HepG2 (cell line): Measurements from ENCODE around the gene RHOT2. TPM values are rescaled to one million over a fixed set of nuclear protein-coding genes. Genes with fewer than 3 reads are reported as not detected.

ENCODE experiments used
- AGO2 ChIP-seq: fragments of 200-400 bp; formaldehyde crosslinking; optimal IDR thresholded peaks from 2 replicates; pipeline ENCODE3; 2017; ENCODE audit warnings: mild to moderate bottlenecking, low read depth, low read length, moderate library complexity
- DNMT1 ChIP-seq: sonication (generic); formaldehyde crosslinking; IDR thresholded peaks from 2 replicates; pipeline ENCODE4 v1.5.1; 2020; ENCODE audit warnings: mild to moderate bottlenecking, missing genetic modification reagents
- ETS1 ChIP-seq: sonication (generic); formaldehyde crosslinking; IDR thresholded peaks from 2 replicates; pipeline ENCODE4 v1.4.0; 2020; ENCODE audit warnings: missing genetic modification reagents
- GATAD1 ChIP-seq: IDR thresholded peaks from 2 replicates; pipeline ENCODE4 v1.6.1; 2016; ENCODE audit warnings: missing genetic modification reagents, missing compliant biosample characterization
- GZF1 ChIP-seq: sonication (generic); formaldehyde crosslinking; IDR thresholded peaks from 2 replicates; pipeline ENCODE4 v1.5.1; 2020; ENCODE audit warnings: mild to moderate bottlenecking, missing genetic modification reagents
- HDAC2 ChIP-seq: sonication (generic); formaldehyde crosslinking; IDR thresholded peaks from 2 replicates; pipeline ENCODE4 v1.4.0; 2020; ENCODE audit warnings: missing genetic modification reagents
- HOXA3 ChIP-seq: sonication (generic); formaldehyde crosslinking; IDR thresholded peaks from 2 replicates; pipeline ENCODE4 v1.5.0; 2020; ENCODE audit warnings: missing genetic modification reagents
- NCOA2 ChIP-seq: sonication (generic); formaldehyde crosslinking; IDR thresholded peaks from 2 replicates; pipeline ENCODE4 v1.8.0; 2022; ENCODE audit warnings: inconsistent platforms
- RBM39 ChIP-seq: fragments of 200-400 bp; formaldehyde crosslinking; IDR thresholded peaks from one replicate; pipeline ENCODE4 v1.6.1; 2018; ENCODE audit warnings: antibody characterized with exemption, mild to moderate bottlenecking, low read depth, low read length; ENCODE audit not compliant: poor library complexity, severe bottlenecking
- SALL1 ChIP-seq: sonication (generic); formaldehyde crosslinking; IDR thresholded peaks from 2 replicates; pipeline ENCODE4 v1.8.0; 2022; ENCODE audit warnings: mild to moderate bottlenecking, missing genetic modification reagents
- SOX6 ChIP-seq, 2 experiments: fragments of 450-650 bp in 1 of 2; sonication (generic) in 1 of 2; formaldehyde crosslinking in 1 of 2; IDR thresholded peaks; 2 replicates each; pipeline versions ENCODE4 v1.4.0 to v1.6.1; 2017 to 2020; ENCODE audit warnings: antibody characterized with exemption in 1 of 2, mild to moderate bottlenecking in 1 of 2, missing genetic modification reagents in 1 of 2
- ZBTB7B ChIP-seq: sonication (generic); formaldehyde crosslinking; IDR thresholded peaks from 2 replicates; pipeline ENCODE4 v1.4.0; 2020; ENCODE audit warnings: missing genetic modification reagents
- ZC3H13 ChIP-seq: sonication (generic); formaldehyde crosslinking; IDR thresholded peaks from 2 replicates; pipeline ENCODE4 v1.8.1; 2023; ENCODE audit warnings: mild to moderate bottlenecking, missing genetic modification reagents, moderate library complexity
- ZNF138 ChIP-seq: sonication (generic); formaldehyde crosslinking; IDR thresholded peaks from 2 replicates; pipeline ENCODE4 v1.5.0; 2020; ENCODE audit warnings: mild to moderate bottlenecking, low read depth, missing genetic modification reagents
- ZNF253 ChIP-seq: sonication (generic); formaldehyde crosslinking; IDR thresholded peaks from 2 replicates; pipeline ENCODE4 v1.8.0; 2022; ENCODE audit warnings: mild to moderate bottlenecking, missing genetic modification reagents, borderline replicate concordance
- ZNF33B ChIP-seq: sonication (generic); formaldehyde crosslinking; IDR thresholded peaks from 2 replicates; pipeline ENCODE4 v1.5.1; 2020; ENCODE audit warnings: mild to moderate bottlenecking, missing genetic modification reagents
- ZNF350 ChIP-seq: sonication (generic); formaldehyde crosslinking; IDR thresholded peaks from 2 replicates; pipeline ENCODE4 v1.4.0; 2020; ENCODE audit warnings: mild to moderate bottlenecking, low read depth, missing genetic modification reagents, borderline replicate concordance
- ZNF354B ChIP-seq: sonication (generic); formaldehyde crosslinking; IDR thresholded peaks from 2 replicates; pipeline ENCODE4 v1.8.0; 2022; ENCODE audit warnings: mild to moderate bottlenecking, missing genetic modification reagents
- ZNF510 ChIP-seq: sonication (generic); formaldehyde crosslinking; IDR thresholded peaks from 2 replicates; pipeline ENCODE4 v1.4.0; 2020; ENCODE audit warnings: low read depth, mild to moderate bottlenecking, missing genetic modification reagents
- ZNF614 ChIP-seq: IDR thresholded peaks from 2 replicates; pipeline ENCODE4 v1.6.1; 2018; ENCODE audit warnings: missing biosample characterization, missing genetic modification reagents, inconsistent platforms, borderline replicate concordance
- ZNF670 ChIP-seq: sonication (generic); formaldehyde crosslinking; IDR thresholded peaks from 2 replicates; pipeline ENCODE4 v1.8.0; 2022; ENCODE audit warnings: mild to moderate bottlenecking, missing genetic modification reagents, borderline replicate concordance
- ZNF709 ChIP-seq: sonication (generic); formaldehyde crosslinking; IDR thresholded peaks from 2 replicates; pipeline ENCODE4 v1.5.0; 2020; ENCODE audit warnings: mild to moderate bottlenecking, missing genetic modification reagents
- ZNF761 ChIP-seq: sonication (generic); formaldehyde crosslinking; conservative IDR thresholded peaks from 2 replicates; pipeline ENCODE4 v1.4.0; 2020; ENCODE audit warnings: mild to moderate bottlenecking, missing genetic modification reagents
- ZNF777 ChIP-seq: sonication (generic); formaldehyde crosslinking; IDR thresholded peaks from 2 replicates; pipeline ENCODE4 v1.4.0; 2020; ENCODE audit warnings: missing genetic modification reagents
- polyA plus RNA-seq, 8 experiments: library from polyadenylated mRNA; depleted of rRNA in 3 of 8; stranded (reverse) in 7 of 8; unstranded in 1 of 8; fragments of >200 nt; fragmentation: Illumina TruSeq in 4 of 8; extraction: Trizol in 4 of 8; gene quantifications; 2 replicates each; pipeline versions ENCODE4 v1.2.1 to v1.2.3, GENCODE V29; 2011 to 2016; ENCODE audit warnings: low read depth in 4 of 8, missing spikeins in 1 of 8, mixed read lengths in 1 of 8; ENCODE audit not compliant: insufficient read depth in 1 of 8
- total RNA-seq, 5 experiments: library from RNA; depleted of rRNA; stranded (reverse); fragments of >200 nt; fragmentation: Illumina TruSeq; extraction: Trizol; gene quantifications; 2 replicates each; pipeline ENCODE4 v1.2.3, GENCODE V29; 2016; ENCODE audit warnings: low read depth in 1 of 5
- TF ChIP-seq, protein P1 (sequence below): sonication (generic); IDR thresholded peaks from 2 replicates; pipeline ENCODE4 v1.6.1; 2016; ENCODE audit warnings: low read depth, borderline replicate concordance
- TF ChIP-seq, protein P2 (sequence below): fragments of 450-650 bp; IDR thresholded peaks from 2 replicates; pipeline ENCODE4 v1.6.1; 2017

The RHOT2 gene
- total and polyA plus RNA-seq, 2 of the 13 experiments (the other 11 are each of a cell fraction or from before 2014, with no cell fraction given) = 63.6 to 76.9 TPM

- TF ChIP-seq ZNF253 (CRISPR knock-in tag) = no peak
- TF ChIP-seq GATAD1 (CRISPR knock-in tag) = peak; percentile 40
- no peak for TF ChIP-seq ZC3H13 (CRISPR knock-in tag)
- peak; percentile 79 for TF ChIP-seq ZBTB7B (CRISPR knock-in tag)
- no peak for TF ChIP-seq ZNF354B (CRISPR knock-in tag)
- TF ChIP-seq, protein P1, sequence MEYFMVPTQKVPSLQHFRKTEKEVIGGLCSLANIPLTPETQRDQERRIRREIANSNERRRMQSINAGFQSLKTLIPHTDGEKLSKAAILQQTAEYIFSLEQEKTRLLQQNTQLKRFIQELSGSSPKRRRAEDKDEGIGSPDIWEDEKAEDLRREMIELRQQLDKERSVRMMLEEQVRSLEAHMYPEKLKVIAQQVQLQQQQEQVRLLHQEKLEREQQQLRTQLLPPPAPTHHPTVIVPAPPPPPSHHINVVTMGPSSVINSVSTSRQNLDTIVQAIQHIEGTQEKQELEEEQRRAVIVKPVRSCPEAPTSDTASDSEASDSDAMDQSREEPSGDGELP = peak; percentile 40; the same call in 1 of the 2 replicates
- no peak; the same call in 1 of the 2 replicates for TF ChIP-seq ZNF614 (CRISPR knock-in tag)
- TF ChIP-seq HDAC2 = peak; percentile 62; the same call in 1 of the 2 replicates
- TF ChIP-seq GZF1 (CRISPR knock-in tag) = peak; percentile 60; the same call in 1 of the 2 replicates
- no peak for TF ChIP-seq ZNF33B (CRISPR knock-in tag)
- TF ChIP-seq ZNF138 (CRISPR knock-in tag) = 0 out of 2 replicates have a peak, but pooled peaks have one; percentile 38
- TF ChIP-seq ETS1 (CRISPR knock-in tag) = no peak
- TF ChIP-seq RBM39 = no peak
- TF ChIP-seq ZNF670 (CRISPR knock-in tag) = 0 out of 2 replicates have a peak, but pooled peaks have one; percentile 28
- TF ChIP-seq DNMT1 (CRISPR knock-in tag) = 0 out of 2 replicates have a peak, but pooled peaks have one; percentile 44
- TF ChIP-seq ZNF510 (CRISPR knock-in tag) = no peak
- peak; percentile 64 for TF ChIP-seq SALL1 (CRISPR knock-in tag)
- peak; percentile 40 for TF ChIP-seq NCOA2 (CRISPR knock-in tag)
- TF ChIP-seq, protein P2, sequence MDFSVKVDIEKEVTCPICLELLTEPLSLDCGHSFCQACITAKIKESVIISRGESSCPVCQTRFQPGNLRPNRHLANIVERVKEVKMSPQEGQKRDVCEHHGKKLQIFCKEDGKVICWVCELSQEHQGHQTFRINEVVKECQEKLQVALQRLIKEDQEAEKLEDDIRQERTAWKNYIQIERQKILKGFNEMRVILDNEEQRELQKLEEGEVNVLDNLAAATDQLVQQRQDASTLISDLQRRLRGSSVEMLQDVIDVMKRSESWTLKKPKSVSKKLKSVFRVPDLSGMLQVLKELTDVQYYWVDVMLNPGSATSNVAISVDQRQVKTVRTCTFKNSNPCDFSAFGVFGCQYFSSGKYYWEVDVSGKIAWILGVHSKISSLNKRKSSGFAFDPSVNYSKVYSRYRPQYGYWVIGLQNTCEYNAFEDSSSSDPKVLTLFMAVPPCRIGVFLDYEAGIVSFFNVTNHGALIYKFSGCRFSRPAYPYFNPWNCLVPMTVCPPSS = no peak
- TF ChIP-seq ZNF709 = no peak
- peak; percentile 63 for TF ChIP-seq HOXA3 (CRISPR knock-in tag)
- no peak for TF ChIP-seq ZNF761 (CRISPR knock-in tag)
- TF ChIP-seq SOX6 (IDR thresholded peaks at IDR 0.05) = no peak
- TF ChIP-seq SOX6 (CRISPR knock-in tag; IDR thresholded peaks at IDR 0.05) = peak; percentile 30; the same call in 1 of the 2 replicates
- peak; percentile 95 for TF ChIP-seq AGO2
- TF ChIP-seq ZNF777 (CRISPR knock-in tag) = no peak
- TF ChIP-seq ZNF350 (CRISPR knock-in tag) = no peak
These were observed 21.9 kb upstream of the RHOT2 start (continued) for GRCh38 chr16:645852-646678.
